IPS DF 4.7 (cell line): ENCODE measurements around the gene ABCC8.
"Not testable (repeated sequence)": the region's sequence is repeated elsewhere in the genome, so short reads cannot be mapped to it uniquely, and the experiment has no call there.

ENCODE experiments used
- DNase-seq: peaks from one replicate; pipeline ENCODE4 v3.0.0-alpha.2; 2013; ENCODE audit warnings: low spot score; ENCODE audit errors: extremely low read depth

The ABCC8 gene

DNA sequence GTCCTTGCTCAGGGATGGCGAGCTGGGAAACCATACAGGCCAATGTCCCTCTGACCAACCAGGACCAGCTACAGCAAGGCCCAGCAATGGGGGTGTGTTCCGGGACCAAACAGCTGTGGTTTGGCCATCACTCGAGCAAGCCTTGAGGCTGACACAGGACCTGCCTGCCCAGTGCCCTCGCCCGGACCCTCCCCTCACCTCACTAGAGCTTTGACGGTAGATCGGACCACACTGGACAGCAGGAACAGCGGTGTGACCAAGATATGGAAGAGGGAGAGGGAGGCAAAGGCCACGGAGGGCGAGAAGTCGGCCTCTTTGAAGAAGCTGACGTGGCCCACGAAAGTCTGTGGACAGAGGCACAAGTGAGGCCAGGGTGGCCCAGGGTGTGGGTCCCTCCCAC is 46.0 kb downstream of the ABCC8 start:
- DNase-seq = no peak

DNA sequence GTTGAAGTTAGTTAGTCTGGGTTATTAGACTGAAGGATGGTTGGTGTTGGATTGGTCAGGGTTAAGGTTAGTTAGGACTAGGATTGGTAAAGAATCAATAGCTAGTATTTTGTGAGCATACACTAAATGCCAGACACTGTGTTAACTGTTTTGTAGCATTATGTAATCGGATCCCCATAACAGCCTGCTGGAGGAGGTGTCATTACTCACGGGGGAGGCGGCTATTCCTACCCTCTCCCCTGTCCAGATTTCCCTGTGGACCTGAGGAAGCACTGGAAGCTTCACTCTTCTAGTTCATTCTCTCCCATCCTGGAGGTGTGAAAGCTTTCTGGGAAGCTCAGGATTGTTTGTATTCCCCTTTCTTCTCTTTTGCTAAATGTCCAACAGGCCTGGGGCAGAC is 47.7 kb downstream of the ABCC8 start:
- DNase-seq = no peak

DNA sequence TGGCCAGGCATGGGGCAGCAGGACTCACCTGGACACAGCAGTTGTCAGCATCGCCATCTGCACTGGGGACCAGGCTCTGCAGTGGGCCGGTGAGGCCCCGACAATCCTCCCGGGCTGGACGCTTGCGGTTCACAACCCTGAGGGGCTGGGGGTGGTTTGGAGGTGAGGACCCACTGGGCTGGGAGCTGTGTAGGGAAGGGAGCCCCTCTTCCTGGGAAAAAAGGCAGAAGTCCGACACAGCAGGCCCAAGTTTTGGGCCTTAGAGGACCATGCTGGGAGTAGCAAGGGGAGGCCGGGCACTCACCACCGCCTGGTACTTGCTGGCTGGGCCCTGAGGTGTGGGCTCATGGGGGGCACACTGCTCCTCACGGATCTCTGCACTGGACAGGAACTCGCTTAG is 48.4 kb downstream of the ABCC8 start:
- DNase-seq = no peak

DNA sequence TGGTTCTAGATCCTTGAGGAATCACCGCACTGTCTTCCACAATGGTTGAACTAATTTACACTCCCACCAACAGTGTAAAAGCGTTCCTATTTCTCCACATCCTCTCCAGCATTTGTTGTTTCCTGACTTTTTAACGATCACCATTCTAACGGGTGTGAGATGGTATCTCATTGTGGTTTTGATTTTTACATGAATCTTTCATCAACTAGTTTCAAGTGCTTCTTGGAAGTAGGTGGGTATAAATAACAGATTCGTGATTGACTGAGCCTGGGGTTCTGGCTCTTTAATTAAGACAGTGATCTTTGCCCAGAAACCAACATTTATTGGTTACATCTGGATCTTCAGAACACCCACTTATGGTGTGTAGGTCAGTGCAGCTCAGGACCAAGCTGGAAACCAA is 50.4 kb downstream of the ABCC8 start:
- not testable (repeated sequence) for DNase-seq

DNA sequence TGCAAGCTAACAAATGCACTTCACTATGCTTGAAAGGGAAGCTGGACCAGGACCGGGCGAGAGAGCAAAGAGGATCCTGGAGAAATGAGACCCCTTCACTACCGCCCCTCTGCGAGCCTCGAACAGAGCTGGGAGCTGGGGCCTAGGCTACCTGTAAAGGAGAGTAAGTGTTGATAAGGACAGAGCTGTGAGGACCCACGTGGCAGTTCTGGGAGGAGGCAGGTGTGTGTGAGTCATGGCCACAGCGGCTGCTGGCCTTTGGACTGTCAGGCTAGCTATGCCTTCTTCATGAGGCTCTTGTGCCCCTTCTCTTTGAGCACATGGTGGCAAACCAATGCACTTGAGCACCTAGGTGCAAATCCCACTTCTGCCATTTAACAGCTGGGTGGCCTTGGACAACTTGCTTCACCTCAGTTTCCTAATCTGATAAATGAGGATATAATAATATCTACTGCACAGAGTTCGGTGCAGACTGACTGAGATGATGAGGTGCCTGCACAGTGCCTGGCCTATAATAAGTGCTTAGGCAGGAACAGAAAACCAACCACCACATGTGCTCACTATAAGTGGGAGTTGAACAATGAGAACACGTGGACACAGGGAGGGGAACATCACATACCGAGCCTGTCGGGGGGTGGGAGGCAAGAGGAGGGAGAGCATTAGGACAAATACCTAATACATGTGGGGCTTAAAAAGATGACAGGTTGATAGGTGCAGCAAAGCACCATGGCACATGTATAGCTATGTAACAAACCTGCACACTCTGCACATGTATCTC is 52.9 kb downstream of the ABCC8 start:
- DNase-seq = no peak

DNA sequence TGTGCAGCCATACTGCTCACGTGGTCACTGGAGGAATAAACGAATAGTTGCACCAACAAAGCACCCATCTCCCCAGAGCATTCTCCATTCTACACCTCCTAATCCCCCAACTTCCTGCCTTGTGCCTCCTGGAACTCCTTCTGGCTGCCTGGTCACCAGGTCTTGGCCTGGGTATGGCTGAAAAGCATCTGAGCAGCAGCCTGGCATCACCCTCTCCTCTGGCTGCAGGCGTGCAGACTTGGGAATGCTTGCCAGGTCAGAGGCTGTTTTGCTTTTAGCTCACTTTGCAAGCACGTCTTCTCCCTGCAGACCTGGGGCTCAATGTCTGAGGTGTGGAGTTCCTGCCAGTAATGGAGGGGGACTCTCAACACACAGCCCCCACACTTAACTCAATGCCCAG is 54.9 kb downstream of the ABCC8 start:
- DNase-seq = no peak

DNA sequence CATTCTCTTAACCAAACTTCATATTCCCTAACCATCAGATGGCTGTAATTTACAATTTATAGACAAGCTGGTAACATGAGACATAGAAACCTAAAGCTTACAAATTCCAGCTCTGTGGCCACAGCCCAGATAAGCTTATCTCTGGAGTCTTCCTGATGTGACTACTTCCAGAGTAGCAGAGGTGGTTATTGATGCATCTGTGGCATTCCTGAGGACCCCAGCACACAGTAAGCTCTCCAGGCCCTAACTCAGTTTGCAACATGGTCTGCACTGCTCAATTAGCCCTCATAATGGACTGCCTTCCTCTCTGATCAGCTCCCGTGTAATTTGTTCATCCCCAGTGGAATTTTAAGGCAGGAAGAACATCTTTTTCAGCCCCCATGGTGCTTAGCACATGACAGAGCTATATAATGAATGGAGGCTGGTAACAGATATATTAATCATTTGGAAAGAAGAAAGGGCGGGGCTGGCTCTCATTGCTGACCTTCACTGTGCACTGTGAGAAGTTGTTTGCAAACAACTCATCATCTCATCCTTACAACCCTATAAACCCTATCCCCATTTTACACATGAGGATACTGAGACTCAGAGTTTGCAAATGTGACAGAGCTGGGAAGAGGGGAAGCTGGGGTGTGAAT is 58.1 kb downstream of the ABCC8 start:
- no peak for DNase-seq

DNA sequence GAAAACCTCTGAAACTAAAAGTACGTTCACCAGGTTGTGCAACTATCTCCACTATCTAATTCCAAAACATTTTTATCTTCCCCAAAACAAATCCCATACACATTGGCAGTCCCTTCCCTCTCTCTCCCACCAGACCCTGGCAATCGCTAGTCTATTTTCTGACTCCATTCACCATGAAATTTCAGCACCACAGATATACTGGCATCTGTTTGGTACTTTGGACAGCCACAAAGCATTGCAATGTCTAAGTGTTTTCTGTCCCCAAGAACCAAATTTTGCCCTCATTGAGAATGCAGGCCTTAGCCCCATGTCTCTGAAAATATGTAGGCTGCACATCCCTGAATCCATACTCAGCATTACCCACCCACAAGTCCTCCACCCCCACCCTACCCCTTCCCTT is 60.2 kb downstream of the ABCC8 start:
- DNase-seq = no peak

DNA sequence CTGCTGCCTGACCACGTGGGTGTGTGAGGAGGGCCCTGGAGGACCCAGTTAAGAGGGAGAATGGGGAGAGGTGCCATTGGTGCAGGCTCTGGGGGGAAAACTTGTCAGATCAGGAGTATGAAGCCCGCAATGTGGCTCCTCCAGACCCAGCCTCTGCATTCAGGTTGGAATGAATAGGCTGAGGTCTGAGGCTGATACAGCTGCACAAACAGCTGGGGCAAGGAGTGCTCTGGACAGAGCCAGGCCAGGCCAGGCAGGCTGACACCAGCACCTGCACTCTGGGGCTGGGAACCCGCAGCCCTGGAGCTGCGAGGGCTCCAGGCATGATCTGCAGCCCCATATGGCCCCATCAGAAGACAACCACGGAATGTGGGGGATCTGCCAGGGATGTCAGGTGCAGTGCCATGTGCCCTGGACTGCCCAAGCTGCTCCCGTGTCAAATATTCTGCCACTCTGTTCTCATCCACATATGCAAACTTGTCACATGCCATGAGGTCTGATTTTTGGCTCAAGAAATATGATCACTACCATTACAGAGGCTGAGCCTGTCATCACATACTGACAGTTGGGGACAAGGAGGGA is 61.0 kb downstream of the ABCC8 start:
- no peak for DNase-seq

DNA sequence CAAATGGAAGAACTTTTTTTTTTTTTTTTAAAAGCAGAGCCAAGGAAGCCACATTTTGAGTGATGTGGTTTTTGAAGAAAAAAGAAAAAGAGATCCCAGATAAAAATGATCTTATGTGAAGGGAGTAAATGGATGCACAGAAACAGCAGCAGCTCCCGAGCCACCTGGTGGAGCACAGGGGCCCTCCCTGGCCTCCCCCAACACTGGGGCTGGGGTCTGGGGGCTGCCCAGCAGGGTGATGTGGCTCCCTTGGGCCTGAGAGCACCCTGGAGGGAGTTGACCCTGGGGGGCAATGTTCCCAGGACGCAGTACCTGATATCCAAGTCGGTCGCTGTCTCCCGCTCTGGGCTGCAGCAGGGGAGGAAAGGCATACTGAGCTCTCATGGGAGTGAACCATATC is 61.7 kb downstream of the ABCC8 start:
- DNase-seq = no peak

DNA sequence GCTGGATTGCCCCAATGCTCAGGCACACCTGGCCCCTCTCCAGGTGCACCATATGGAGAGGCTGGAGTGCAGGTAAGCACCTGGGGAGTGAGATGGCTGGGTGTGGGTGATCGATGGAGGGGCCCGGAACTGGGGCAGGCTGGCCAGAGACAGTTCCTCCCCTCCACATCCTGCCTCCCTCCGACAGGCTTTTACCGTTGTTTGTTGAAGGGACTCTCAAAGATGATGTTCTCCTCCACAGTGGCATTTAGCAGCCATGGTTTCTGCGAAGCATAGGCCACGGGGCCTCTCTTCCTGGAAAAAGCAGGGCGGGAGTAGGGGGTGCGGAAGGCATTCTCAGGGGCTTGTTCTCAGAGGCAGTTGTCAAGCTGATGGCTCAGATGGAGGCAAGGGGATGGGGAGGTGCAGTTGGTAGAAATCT is 62.3 kb downstream of the ABCC8 start:
- DNase-seq = no peak

DNA sequence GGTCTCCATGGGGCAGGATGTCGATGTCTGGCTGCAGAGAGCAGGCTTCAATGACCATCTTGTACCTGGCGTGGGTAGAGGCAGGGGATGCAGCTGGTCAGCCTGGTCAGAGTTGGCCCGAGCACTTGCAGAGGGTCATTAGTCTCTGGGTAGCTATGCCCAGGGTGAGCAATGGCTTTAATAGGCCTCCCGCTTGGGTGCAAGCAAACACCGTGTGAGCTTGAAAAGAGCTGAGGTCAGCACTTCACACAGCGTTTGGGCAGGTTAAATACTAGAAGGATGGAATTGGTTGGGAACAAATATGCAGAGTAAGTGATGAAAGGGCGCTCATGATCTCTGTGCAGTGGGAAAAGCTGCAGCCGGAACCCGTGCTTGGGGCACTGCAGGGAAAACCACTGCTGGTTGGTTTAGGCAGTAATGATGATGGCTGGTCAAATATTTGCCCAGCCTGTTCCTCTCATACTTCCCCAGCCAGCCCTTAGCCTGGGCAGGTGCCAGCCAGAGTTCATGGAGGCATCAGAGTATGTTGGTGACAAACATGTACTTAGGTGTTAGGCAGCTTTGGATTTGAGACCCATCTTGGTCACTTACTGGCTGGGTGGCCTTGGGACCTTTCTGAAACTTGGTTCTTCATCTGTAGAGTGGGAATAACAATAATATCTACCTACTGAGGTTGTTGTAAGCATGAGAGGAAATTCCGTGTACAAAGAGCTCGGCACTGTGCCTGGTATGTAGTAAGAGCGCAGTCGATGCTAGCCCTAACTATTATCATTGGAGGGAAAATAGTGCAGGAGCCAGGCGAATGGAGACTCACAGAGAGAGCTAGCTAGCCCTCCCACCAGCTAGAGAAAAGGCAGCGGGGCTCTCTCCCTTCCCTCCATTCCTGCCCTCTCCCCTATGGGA is 63.0 kb downstream of the ABCC8 start:
- DNase-seq = no peak

DNA sequence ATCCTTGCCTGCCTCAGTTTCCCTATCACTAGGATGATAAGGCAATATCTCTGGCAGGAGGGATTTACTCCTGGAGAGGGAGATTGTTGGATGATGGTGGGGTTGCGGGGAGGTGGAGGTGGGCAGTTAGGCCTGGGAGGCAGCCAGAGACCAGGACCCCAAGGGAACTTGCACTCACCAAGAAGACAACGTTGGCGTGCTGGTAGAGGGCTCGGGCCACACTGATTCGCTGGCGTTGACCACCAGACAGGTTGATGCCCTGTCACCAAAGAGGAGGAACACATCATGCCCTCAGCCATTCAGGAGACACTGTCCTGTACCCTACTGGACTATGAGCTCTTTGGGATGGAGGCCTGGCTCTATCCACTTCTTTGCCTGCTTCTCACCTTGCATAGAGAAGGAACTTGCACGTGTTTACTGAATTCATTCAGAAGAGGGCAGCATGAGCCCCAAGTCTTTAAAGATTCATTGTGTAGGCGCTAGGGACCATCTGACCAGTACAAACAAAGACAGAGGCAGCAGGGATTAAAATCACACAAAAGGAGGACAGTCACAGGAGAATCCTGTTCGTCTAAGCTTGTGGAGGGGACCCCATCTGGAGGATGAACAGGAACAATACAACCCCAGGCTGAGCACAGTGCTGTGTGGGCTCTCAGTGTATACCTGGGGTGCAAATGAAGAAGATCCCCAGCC is 64.0 kb downstream of the ABCC8 start:
- no peak for DNase-seq

DNA sequence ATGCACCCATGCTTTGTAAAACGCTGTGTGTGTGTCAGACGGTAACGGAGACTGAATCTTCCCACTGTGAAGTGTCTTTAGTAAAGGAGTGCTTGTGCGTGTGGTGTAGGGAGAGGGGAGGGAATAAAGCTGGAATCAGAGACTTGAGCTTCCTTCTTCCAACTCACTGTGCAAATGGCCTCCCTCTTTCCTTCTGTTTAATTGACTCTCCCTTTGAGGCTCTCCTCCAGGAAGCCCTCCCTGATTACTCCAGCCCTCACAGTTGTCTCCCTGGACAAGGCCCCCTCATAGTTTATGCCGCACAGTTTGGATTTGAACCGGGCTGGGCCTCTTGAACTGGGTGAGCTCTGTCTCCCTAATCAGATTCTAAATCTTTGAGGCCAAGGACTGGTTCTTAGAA is 65.2 kb downstream of the ABCC8 start:
- no peak for DNase-seq

DNA sequence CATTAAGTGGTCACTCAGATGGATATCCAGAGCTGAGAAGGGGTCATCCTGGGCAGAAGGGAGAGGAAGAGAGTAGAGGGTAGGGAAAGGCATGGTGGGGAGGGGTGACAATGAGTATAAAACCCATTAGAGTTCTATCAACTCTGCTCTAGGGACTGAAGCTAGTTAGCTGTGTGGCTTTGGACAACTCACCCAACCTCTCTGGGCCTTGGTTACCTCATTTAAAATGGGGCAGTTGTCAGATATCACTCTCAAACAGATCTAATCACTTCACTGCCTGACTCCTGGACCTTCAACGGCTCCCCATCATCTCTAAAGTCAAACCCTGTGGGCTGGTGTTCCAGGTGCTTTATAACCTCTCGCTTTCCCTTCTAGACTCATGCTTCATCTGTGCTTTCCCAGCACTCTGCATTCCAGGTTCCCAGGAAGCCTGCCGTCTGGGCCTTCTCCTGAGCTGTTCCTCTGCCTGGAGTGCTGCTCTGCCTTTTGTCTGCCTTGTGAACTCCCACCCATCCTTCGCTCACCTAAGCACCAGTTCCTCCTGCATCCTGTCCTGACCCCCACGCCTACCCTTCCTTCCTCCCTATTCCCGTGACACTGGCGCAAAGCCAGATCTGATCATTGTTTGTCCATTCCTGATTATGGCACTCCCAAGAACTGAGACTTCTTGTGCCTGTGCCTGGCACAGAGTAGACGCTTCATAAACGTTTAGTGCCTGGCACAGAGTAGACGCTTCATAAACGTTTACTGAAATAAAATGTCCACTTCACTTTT is 65.9 kb downstream of the ABCC8 start:
- DNase-seq = no peak

DNA sequence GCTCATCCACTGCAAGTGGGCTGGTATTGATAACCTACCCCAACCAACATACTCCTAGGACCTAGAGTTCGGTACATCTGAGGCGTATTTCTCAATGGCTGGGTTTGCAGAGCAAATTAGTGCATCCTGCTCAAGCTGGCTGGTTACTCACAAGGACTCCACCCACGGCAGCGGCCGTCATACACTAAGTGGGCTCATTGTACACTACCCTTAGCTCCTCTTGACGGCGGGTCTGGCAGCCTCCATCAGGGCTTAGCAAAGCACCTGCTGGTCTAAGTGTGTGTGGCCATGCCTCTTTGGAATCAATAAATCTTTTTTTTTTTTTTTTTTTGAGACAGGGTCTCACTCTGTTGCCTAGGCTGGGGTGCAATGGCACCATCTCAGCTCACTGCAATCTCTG is 68.0 kb downstream of the ABCC8 start:
- no peak for DNase-seq

DNA sequence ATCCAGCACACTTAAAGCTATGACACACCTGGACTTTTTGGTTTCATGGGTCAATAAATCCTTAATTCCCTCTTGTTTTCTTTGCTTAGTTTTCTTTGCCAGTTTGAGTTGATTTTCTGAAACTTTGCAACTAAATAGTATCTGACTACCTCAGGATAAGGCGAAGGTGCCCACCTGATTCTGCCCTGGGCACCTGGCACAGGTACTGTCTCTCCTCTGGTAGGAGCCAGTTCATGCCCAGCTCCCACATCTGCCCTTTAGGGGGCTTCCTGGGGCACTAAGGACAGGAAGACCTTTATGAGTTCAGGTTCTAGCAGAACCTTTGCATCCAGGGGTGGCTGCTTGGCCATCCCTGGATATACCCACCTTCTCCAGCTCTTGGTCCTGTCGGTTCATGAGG is 68.6 kb downstream of the ABCC8 start:
- no peak for DNase-seq

DNA sequence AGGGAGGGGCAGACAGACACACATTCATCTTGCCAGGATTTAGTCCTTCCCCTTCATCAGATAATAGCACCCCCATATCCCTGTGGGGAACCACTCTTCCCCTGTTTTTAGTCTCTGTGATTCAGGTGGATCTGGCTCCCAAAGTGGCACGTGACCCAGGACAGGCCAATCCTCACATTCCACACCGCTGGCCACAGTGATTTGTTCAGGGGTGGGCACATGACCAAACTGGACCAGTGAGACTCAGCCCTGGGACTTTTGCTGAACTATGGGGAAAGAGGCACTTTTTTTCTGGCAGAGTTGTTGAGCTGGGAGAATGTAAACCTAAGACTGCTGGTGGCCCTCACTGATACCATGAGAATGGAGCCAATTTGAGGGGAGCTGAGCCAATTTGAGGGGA is 69.1 kb downstream of the ABCC8 start:
- DNase-seq = no peak

DNA sequence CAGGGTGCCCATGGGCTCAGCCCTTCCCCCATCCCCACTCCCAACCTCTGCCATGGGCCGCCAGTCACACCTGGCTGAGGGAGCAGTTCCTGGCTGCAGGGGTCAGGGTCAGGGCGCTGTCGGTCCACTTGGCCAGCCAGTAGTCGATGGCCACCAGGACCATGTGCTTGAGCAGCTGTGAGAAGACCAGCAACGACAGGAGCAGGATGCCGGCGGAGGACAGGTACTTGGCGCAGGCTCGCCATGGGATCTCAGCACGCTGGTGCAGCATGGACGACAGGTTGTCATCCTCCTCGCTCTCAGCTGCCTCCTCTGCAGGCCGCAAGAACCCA is 69.9 kb downstream of the ABCC8 start:
- no peak for DNase-seq

DNA sequence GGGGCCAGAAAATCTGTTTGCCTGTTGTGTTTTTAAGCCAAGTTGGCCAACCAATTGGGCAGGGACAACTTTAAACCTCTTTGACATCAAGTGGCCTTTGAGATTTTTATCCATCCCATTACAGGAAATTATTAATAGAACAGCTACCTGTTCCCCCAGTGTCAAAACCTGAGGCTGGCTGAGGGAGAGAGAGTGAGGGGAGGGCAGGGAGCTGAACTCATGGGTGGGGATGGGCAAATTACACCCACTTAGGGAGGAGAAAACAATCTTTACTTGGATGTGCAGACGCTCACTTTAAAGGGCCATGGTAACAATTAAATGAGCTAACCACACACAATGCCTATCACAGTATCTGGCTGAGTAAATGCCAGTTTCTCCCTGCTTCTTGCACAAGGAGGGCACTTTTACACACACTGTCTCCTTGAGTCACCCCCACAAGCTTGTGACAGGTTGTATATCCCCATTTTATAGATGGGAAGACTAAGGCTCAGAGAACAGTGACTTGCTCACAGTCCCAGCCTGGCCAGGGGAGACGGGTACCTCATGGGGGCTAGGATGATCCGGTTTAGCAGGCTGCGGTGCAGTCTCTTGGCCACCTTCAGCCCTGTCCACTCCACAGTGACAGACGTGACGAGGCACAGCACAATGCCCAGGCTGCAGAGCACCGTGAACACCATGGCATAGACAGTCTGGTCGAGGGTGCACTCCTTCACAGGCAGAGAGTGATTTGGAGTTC is 70.4 kb downstream of the ABCC8 start:
- no peak for DNase-seq
